HEK293 (cell line): Measurements from ENCODE around the gene GJD4.
A peak's percentile ranks its signal among the peaks of the same experiment; 100 is the strongest.

Source experiments
- BCL11B ChIP-seq: fragments of 450-650 bp; formaldehyde crosslinking; IDR thresholded peaks from 2 replicates; pipeline ENCODE4 v1.5.1; 2016; ENCODE audit warnings: low read depth, missing biosample characterization, missing genetic modification characterization
- FEZF1 ChIP-seq: fragments of 450-650 bp; formaldehyde crosslinking; IDR thresholded peaks from 2 replicates; pipeline ENCODE4 v1.5.1; 2016; ENCODE audit warnings: missing biosample characterization, missing genetic modification characterization
- GFI1B ChIP-seq: fragments of 450-650 bp; formaldehyde crosslinking; IDR thresholded peaks from 2 replicates; pipeline ENCODE4 v1.5.1; 2016; ENCODE audit warnings: missing biosample characterization, missing genetic modification characterization
- HOXA7 ChIP-seq: sonication (generic); formaldehyde crosslinking; IDR thresholded peaks from 2 replicates; pipeline ENCODE4 v1.8.1; 2022; ENCODE audit warnings: missing genetic modification reagents, borderline replicate concordance
- KLF7 ChIP-seq: fragments of 450-650 bp; formaldehyde crosslinking; IDR thresholded peaks from 2 replicates; pipeline ENCODE4 v1.5.1; 2016; ENCODE audit warnings: missing biosample characterization, missing genetic modification characterization, borderline replicate concordance
- OSR2 ChIP-seq: fragments of 450-650 bp; formaldehyde crosslinking; IDR thresholded peaks from 2 replicates; pipeline ENCODE4 v1.5.1; 2016; ENCODE audit warnings: missing biosample characterization, missing genetic modification characterization
- PRDM1 ChIP-seq: fragments of 450-650 bp; formaldehyde crosslinking; IDR thresholded peaks from 2 replicates; pipeline ENCODE4; 2016; ENCODE audit warnings: missing biosample characterization, missing genetic modification characterization
- TCF7L2 ChIP-seq: IDR thresholded peaks from 2 replicates; pipeline ENCODE4 v1.6.1; 2011; ENCODE audit warnings: low read depth, mild to moderate bottlenecking, inconsistent platforms, low read length, moderate library complexity, borderline replicate concordance
- WT1 ChIP-seq: fragments of 450-650 bp; formaldehyde crosslinking; IDR thresholded peaks from 2 replicates; pipeline ENCODE4 v1.5.1; 2016; ENCODE audit warnings: missing biosample characterization, missing genetic modification characterization
- ZBTB48 ChIP-seq: fragments of 450-650 bp; formaldehyde crosslinking; IDR thresholded peaks from 2 replicates; pipeline ENCODE4 v1.5.1; 2016; ENCODE audit warnings: missing biosample characterization, missing genetic modification characterization
- ZIC2 ChIP-seq: fragments of 450-650 bp; formaldehyde crosslinking; IDR thresholded peaks from 2 replicates; pipeline ENCODE4 v1.5.1; 2016; ENCODE audit warnings: missing biosample characterization, missing genetic modification characterization
- ZNF146 ChIP-seq: fragments of 450-650 bp; formaldehyde crosslinking; IDR thresholded peaks from 2 replicates; pipeline ENCODE4 v1.5.1; 2016; ENCODE audit warnings: missing biosample characterization, missing genetic modification characterization
- ZNF157 ChIP-seq: fragments of 450-650 bp; formaldehyde crosslinking; IDR thresholded peaks from 2 replicates; pipeline ENCODE4 v1.5.1; 2016; ENCODE audit warnings: missing biosample characterization, missing genetic modification characterization
- ZNF19 ChIP-seq: fragments of 450-650 bp; formaldehyde crosslinking; IDR thresholded peaks from 2 replicates; pipeline ENCODE4; 2016; ENCODE audit warnings: missing biosample characterization, missing genetic modification characterization, low read depth
- ZNF214 ChIP-seq: fragments of 450-650 bp; formaldehyde crosslinking; IDR thresholded peaks from 2 replicates; pipeline ENCODE4 v1.5.1; 2017; ENCODE audit warnings: missing biosample characterization, mild to moderate bottlenecking, missing genetic modification characterization, borderline replicate concordance
- ZNF221 ChIP-seq: fragments of 450-650 bp; formaldehyde crosslinking; IDR thresholded peaks from 2 replicates; pipeline ENCODE4 v1.5.1; 2017; ENCODE audit warnings: missing biosample characterization, missing genetic modification characterization, borderline replicate concordance
- ZNF248 ChIP-seq: fragments of 450-650 bp; formaldehyde crosslinking; IDR thresholded peaks from 2 replicates; pipeline ENCODE4 v1.5.1; 2017; ENCODE audit warnings: missing biosample characterization, missing genetic modification characterization
- ZNF292 ChIP-seq: fragments of 450-650 bp; formaldehyde crosslinking; IDR thresholded peaks from 2 replicates; pipeline ENCODE4 v1.5.1; 2016; ENCODE audit warnings: low read depth, missing biosample characterization, missing genetic modification characterization, borderline replicate concordance
- ZNF311 ChIP-seq: fragments of 450-650 bp; formaldehyde crosslinking; IDR thresholded peaks from 2 replicates; pipeline ENCODE4 v1.5.1; 2017; ENCODE audit warnings: missing biosample characterization, missing genetic modification characterization, borderline replicate concordance
- ZNF423 ChIP-seq: fragments of 450-650 bp; formaldehyde crosslinking; IDR thresholded peaks from 2 replicates; pipeline ENCODE4 v1.5.1; 2016; ENCODE audit warnings: missing biosample characterization, missing genetic modification characterization
- ZNF48 ChIP-seq: fragments of 450-650 bp; formaldehyde crosslinking; IDR thresholded peaks from 2 replicates; pipeline ENCODE4 v1.5.1; 2016; ENCODE audit warnings: missing biosample characterization, missing genetic modification characterization
- ZNF521 ChIP-seq: fragments of 450-650 bp; formaldehyde crosslinking; IDR thresholded peaks from 2 replicates; pipeline ENCODE4 v1.5.1; 2017; ENCODE audit warnings: missing biosample characterization, mild to moderate bottlenecking, missing genetic modification characterization
- ZNF561 ChIP-seq: fragments of 450-650 bp; IDR thresholded peaks from 2 replicates; pipeline ENCODE4 v1.5.1; 2018; ENCODE audit warnings: missing biosample characterization, missing genetic modification characterization, borderline replicate concordance
- ZNF621 ChIP-seq: fragments of 450-650 bp; formaldehyde crosslinking; IDR thresholded peaks from 2 replicates; pipeline ENCODE4 v1.5.1; 2017; ENCODE audit warnings: missing biosample characterization, missing genetic modification characterization
- ZNF629 ChIP-seq: fragments of 450-650 bp; formaldehyde crosslinking; IDR thresholded peaks from 2 replicates; pipeline ENCODE4 v1.5.1; 2017; ENCODE audit warnings: missing biosample characterization, missing genetic modification characterization
- ZNF664 ChIP-seq: fragments of 450-650 bp; formaldehyde crosslinking; IDR thresholded peaks from 2 replicates; pipeline ENCODE4 v1.5.1; 2016; ENCODE audit warnings: missing biosample characterization, missing genetic modification characterization
- ZNF670 ChIP-seq: fragments of 450-650 bp; formaldehyde crosslinking; IDR thresholded peaks from 2 replicates; pipeline ENCODE4 v1.5.1; 2016; ENCODE audit warnings: missing biosample characterization, missing genetic modification characterization, low read depth
- ZNF768 ChIP-seq: fragments of 450-650 bp; formaldehyde crosslinking; IDR thresholded peaks from 2 replicates; pipeline ENCODE4 v1.5.1; 2018; ENCODE audit warnings: missing biosample characterization, mild to moderate bottlenecking, missing genetic modification characterization
- ZNF792 ChIP-seq: fragments of 450-650 bp; formaldehyde crosslinking; IDR thresholded peaks from 2 replicates; pipeline ENCODE4 v1.5.1; 2016; ENCODE audit warnings: missing biosample characterization, missing genetic modification characterization
- ZNF843 ChIP-seq: fragments of 450-650 bp; formaldehyde crosslinking; IDR thresholded peaks from 2 replicates; pipeline ENCODE4 v1.5.1; 2016; ENCODE audit warnings: missing biosample characterization, missing genetic modification characterization
- ZSCAN16 ChIP-seq: fragments of 450-650 bp; formaldehyde crosslinking; IDR thresholded peaks from 2 replicates; pipeline ENCODE4 v1.5.1; 2016; ENCODE audit warnings: missing biosample characterization, missing genetic modification characterization
- TF ChIP-seq, protein P1 (sequence below): fragments of 450-650 bp; formaldehyde crosslinking; IDR thresholded peaks from 2 replicates; pipeline ENCODE4 v1.5.1; 2017; ENCODE audit warnings: missing biosample characterization, missing genetic modification characterization
- TF ChIP-seq, protein P2 (sequence below): fragments of 450-650 bp; formaldehyde crosslinking; IDR thresholded peaks from 2 replicates; pipeline ENCODE4 v1.5.1; 2017; ENCODE audit warnings: missing biosample characterization, missing genetic modification characterization
- TF ChIP-seq, protein P3 (sequence below): fragments of 450-650 bp; formaldehyde crosslinking; IDR thresholded peaks from 2 replicates; pipeline ENCODE4 v1.5.1; 2016; ENCODE audit warnings: missing biosample characterization, missing genetic modification characterization
- TF ChIP-seq, protein P4 (sequence below): fragments of 450-650 bp; formaldehyde crosslinking; IDR thresholded peaks from 2 replicates; pipeline ENCODE4 v1.5.1; 2016; ENCODE audit warnings: missing biosample characterization, missing genetic modification characterization

The GJD4 gene

DNA sequence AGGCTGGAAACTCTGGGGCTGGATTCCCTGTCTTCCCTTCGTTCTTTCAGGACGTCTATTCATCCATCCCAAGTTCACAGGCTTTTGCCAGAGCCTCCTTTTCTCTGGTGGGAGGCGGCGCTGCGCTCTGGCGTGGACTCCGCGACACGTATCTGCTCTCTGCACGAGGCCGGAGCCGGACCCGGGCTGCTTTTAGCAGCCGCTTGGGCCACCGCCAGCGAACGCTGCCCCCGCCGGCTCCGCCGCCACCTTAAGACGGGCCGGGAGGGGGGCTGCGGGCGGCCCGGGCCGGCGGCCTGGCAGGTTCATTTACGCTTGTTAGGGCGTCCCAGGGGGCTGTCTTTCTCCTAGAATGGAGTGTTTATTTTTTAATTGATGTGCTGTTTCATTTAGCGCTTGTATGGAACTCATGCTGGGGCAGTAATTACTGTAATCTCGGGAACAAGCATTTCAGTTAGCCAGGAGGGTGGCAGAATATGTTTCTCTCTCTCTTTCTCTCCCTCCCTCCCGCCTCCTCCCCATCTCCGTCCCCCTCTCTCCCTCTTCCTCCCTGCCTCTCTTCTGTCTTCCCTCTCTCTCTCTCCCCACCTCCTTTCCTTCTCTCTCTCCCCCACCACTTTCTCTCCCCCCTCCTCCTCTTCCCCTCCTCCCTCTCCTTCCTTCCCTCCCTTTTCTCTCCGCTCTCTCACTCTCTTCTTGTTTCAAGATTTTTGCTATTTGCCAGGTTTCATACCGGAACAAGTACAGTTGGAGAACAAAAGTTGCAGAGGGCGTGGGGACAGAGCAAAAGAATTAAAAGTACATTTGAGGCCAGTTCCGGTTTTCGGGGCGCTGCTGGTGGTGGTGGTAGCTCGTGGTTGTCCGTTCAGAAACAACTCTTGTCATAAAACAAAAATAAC, 38.3 kb downstream of the GJD4 start (continued):
- TF ChIP-seq ZNF629 (tag by site-specific recombination) (peak; percentile 68), WT1 (tag by site-specific recombination) (peak; percentile 97), ZIC2 (tag by site-specific recombination) (peak; percentile 90), OSR2 (tag by site-specific recombination) (peak; percentile 66), ZNF221 (tag by site-specific recombination) (no peak), ZNF561 (tag by site-specific recombination) (peak; percentile 79), FEZF1 (tag by site-specific recombination) (peak; percentile 91), ZNF521 (tag by site-specific recombination) (no peak), ZNF670 (tag by site-specific recombination) (no peak), ZNF311 (tag by site-specific recombination) (no peak), ZNF621 (no peak), ZNF214 (no peak), TCF7L2 (peak; percentile 30; the same call in 1 of the 2 replicates), ZNF292 (tag by site-specific recombination) (0 out of 2 replicates have a peak, but pooled peaks have one; percentile 13), ZNF48 (tag by site-specific recombination) (no peak), BCL11B (tag by site-specific recombination) (no peak), ZNF792 (tag by site-specific recombination) (0 out of 2 replicates have a peak, but pooled peaks have one; percentile 14), ZNF146 (tag by site-specific recombination) (no peak), ZNF768 (tag by site-specific recombination) (no peak), ZNF843 (peak; percentile 88), KLF7 (peak; percentile 86; the same call in 1 of the 2 replicates), ZBTB48 (tag by site-specific recombination) (peak; percentile 58), ZNF248 (tag by site-specific recombination) (no peak), HOXA7 (CRISPR knock-in tag) (no peak), ZSCAN16 (tag by site-specific recombination) (peak; percentile 63; the same call in 1 of the 2 replicates), ZNF157 (no peak), GFI1B (peak; percentile 70), ZNF664 (tag by site-specific recombination) (0 out of 2 replicates have a peak, but pooled peaks have one; percentile 7), ZNF423 (tag by site-specific recombination) (peak; percentile 90), PRDM1 (tag by site-specific recombination) (peak; percentile 99), ZNF19 (tag by site-specific recombination) (no peak)
- TF ChIP-seq, protein P1, sequence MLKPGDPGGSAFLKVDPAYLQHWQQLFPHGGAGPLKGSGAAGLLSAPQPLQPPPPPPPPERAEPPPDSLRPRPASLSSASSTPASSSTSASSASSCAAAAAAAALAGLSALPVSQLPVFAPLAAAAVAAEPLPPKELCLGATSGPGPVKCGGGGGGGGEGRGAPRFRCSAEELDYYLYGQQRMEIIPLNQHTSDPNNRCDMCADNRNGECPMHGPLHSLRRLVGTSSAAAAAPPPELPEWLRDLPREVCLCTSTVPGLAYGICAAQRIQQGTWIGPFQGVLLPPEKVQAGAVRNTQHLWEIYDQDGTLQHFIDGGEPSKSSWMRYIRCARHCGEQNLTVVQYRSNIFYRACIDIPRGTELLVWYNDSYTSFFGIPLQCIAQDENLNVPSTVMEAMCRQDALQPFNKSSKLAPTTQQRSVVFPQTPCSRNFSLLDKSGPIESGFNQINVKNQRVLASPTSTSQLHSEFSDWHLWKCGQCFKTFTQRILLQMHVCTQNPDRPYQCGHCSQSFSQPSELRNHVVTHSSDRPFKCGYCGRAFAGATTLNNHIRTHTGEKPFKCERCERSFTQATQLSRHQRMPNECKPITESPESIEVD (tag by site-specific recombination), result peak; percentile 64
- TF ChIP-seq, protein P2, sequence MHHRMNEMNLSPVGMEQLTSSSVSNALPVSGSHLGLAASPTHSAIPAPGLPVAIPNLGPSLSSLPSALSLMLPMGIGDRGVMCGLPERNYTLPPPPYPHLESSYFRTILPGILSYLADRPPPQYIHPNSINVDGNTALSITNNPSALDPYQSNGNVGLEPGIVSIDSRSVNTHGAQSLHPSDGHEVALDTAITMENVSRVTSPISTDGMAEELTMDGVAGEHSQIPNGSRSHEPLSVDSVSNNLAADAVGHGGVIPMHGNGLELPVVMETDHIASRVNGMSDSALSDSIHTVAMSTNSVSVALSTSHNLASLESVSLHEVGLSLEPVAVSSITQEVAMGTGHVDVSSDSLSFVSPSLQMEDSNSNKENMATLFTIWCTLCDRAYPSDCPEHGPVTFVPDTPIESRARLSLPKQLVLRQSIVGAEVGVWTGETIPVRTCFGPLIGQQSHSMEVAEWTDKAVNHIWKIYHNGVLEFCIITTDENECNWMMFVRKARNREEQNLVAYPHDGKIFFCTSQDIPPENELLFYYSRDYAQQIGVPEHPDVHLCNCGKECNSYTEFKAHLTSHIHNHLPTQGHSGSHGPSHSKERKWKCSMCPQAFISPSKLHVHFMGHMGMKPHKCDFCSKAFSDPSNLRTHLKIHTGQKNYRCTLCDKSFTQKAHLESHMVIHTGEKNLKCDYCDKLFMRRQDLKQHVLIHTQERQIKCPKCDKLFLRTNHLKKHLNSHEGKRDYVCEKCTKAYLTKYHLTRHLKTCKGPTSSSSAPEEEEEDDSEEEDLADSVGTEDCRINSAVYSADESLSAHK (tag by site-specific recombination), result peak; percentile 76
- TF ChIP-seq, protein P3, sequence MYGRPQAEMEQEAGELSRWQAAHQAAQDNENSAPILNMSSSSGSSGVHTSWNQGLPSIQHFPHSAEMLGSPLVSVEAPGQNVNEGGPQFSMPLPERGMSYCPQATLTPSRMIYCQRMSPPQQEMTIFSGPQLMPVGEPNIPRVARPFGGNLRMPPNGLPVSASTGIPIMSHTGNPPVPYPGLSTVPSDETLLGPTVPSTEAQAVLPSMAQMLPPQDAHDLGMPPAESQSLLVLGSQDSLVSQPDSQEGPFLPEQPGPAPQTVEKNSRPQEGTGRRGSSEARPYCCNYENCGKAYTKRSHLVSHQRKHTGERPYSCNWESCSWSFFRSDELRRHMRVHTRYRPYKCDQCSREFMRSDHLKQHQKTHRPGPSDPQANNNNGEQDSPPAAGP, result peak; percentile 74
- TF ChIP-seq, protein P4, sequence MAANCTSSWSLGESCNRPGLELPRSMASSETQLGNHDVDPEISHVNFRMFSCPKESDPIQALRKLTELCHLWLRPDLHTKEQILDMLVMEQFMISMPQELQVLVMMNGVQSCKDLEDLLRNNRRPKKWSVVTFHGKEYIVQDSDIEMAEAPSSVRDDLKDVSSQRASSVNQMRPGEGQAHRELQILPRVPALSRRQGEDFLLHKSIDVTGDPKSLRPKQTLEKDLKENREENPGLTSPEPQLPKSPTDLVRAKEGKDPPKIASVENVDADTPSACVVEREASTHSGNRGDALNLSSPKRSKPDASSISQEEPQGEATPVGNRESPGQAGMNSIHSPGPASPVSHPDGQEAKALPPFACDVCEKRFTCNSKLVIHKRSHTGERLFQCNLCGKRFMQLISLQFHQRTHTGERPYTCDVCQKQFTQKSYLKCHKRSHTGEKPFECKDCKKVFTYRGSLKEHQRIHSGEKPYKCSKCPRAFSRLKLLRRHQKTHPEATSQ (tag by site-specific recombination), result no peak
